Astrocyte (in vitro differentiated cells and primary cell): Measurements from ENCODE around the gene ITPRID1.

Source experiments
- EZH2 ChIP-seq: IDR thresholded peaks from 2 replicates; pipeline ENCODE4 v1.6.1; 2012; ENCODE audit warnings: mild to moderate bottlenecking, low read length, inconsistent platforms; ENCODE audit not compliant: insufficient read depth
- TF ChIP-seq, protein P1 (sequence below): IDR thresholded peaks from 2 replicates; pipeline ENCODE4 v1.5.1; 2011; ENCODE audit warnings: low read depth, mild to moderate bottlenecking, inconsistent platforms, low read length, moderate library complexity; ENCODE audit not compliant: insufficient read depth

GRCh38 chr7:31679574-31680305 lies 165.8 kb downstream of the ITPRID1 start:
- TF ChIP-seq, protein P1, sequence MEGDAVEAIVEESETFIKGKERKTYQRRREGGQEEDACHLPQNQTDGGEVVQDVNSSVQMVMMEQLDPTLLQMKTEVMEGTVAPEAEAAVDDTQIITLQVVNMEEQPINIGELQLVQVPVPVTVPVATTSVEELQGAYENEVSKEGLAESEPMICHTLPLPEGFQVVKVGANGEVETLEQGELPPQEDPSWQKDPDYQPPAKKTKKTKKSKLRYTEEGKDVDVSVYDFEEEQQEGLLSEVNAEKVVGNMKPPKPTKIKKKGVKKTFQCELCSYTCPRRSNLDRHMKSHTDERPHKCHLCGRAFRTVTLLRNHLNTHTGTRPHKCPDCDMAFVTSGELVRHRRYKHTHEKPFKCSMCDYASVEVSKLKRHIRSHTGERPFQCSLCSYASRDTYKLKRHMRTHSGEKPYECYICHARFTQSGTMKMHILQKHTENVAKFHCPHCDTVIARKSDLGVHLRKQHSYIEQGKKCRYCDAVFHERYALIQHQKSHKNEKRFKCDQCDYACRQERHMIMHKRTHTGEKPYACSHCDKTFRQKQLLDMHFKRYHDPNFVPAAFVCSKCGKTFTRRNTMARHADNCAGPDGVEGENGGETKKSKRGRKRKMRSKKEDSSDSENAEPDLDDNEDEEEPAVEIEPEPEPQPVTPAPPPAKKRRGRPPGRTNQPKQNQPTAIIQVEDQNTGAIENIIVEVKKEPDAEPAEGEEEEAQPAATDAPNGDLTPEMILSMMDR, result no peak
- no peak for TF ChIP-seq EZH2
